ENCODE data around the gene DENND2D. TPM values are rescaled to one million over a fixed set of nuclear protein-coding genes. Genes with fewer than 3 reads are reported as not detected.

Gene DENND2D
- total RNA-seq, 1 experiment from 2014 or later, result 2.1 TPM

Other genes starting within 250 kb of the DENND2D start
- gene LRIF1, start 236.7 kb downstream of the DENND2D start, total RNA-seq (2021), result 17.2 to 22.8 TPM (median 21.9 TPM) in 3 replicates
- gene DRAM2, start 60.6 kb downstream of the DENND2D start, total RNA-seq (2021), result 34.3 to 43.8 TPM (median 37.7 TPM) in 3 replicates
- 29.3 to 38.1 TPM (median 33.8 TPM) in 3 replicates for gene CEPT1, start 60.4 kb downstream of the DENND2D start, total RNA-seq (2021)
- 0.41 to 0.61 TPM (median 0.41 TPM) in 3 replicates for gene CHI3L2, start 27.1 kb upstream of the DENND2D start, total RNA-seq (2021)
- not detected in 3 replicates for gene CHIA, start 90.2 kb upstream of the DENND2D start, total RNA-seq (2021)
- 2.3 to 3.9 TPM (median 2.7 TPM) in 3 replicates for gene OVGP1, start 227.1 kb upstream of the DENND2D start, total RNA-seq (2021)
- gene WDR77, start 248.6 kb upstream of the DENND2D start, total RNA-seq (2021), result 52.3 to 64.5 TPM (median 57.5 TPM) in 3 replicates
- gene ATP5PB, start 248.8 kb upstream of the DENND2D start, total RNA-seq (2021), result 243 to 284 TPM (median 253 TPM) in 3 replicates